ENCODE data around the gene VENTX.
"Not testable (repeated sequence)": the region's sequence is repeated elsewhere in the genome, so short reads cannot be mapped to it uniquely, and the experiment has no call there.

VENTX gene

GRCh38 chr10:133254421-133255120, 16.9 kb downstream of the VENTX start:
- DNase-seq (ENCODE audit: low read depth) = no peak

- no peak for DNase-seq (ENCODE audit: low read depth)
Observed at GRCh38 chr10:133255323-133255722, 17.7 kb downstream of the VENTX start.

- DNase-seq (ENCODE audit: low read depth) = no peak
Observed at GRCh38 chr10:133257489-133258065, 19.9 kb downstream of the VENTX start.

- no peak for DNase-seq (ENCODE audit: low read depth)
Observed at GRCh38 chr10:133258066-133258817, 20.6 kb downstream of the VENTX start.

- peak; percentile 97 for DNase-seq (ENCODE audit: low read depth)
Observed at GRCh38 chr10:133258818-133259601, 21.4 kb downstream of the VENTX start.

- DNase-seq (ENCODE audit: low read depth) = no peak
Observed at GRCh38 chr10:133259602-133259989, 21.9 kb downstream of the VENTX start.

- DNase-seq (ENCODE audit: low read depth) = no peak
Observed at GRCh38 chr10:133260895-133261725, 23.5 kb downstream of the VENTX start.

GRCh38 chr10:133261726-133262325, 24.2 kb downstream of the VENTX start:
- DNase-seq (ENCODE audit: low read depth) = no peak

- no peak for DNase-seq (ENCODE audit: low read depth)
Observed at GRCh38 chr10:133262696-133263095, 25.0 kb downstream of the VENTX start.

- DNase-seq (ENCODE audit: low read depth) = no peak
Observed at GRCh38 chr10:133263674-133264073, 26.0 kb downstream of the VENTX start.

GRCh38 chr10:133264461-133264860, 26.8 kb downstream of the VENTX start:
- DNase-seq (ENCODE audit: low read depth) = no peak

- DNase-seq (ENCODE audit: low read depth) = not testable (repeated sequence)
Observed at GRCh38 chr10:133265052-133265451, 27.4 kb downstream of the VENTX start.

- DNase-seq (ENCODE audit: low read depth) = no peak
Observed at GRCh38 chr10:133266056-133266795, 28.6 kb downstream of the VENTX start.

- no peak for DNase-seq (ENCODE audit: low read depth)
Observed at GRCh38 chr10:133267293-133267692, 29.6 kb downstream of the VENTX start.

GRCh38 chr10:133267829-133268228, 30.2 kb downstream of the VENTX start:
- DNase-seq (ENCODE audit: low read depth) = no peak

- no peak for DNase-seq (ENCODE audit: low read depth)
Observed at GRCh38 chr10:133268532-133268931, 30.9 kb downstream of the VENTX start.

- no peak for DNase-seq (ENCODE audit: low read depth)
Observed at GRCh38 chr10:133269367-133269766, 31.7 kb downstream of the VENTX start.

GRCh38 chr10:133270204-133270603, 32.5 kb downstream of the VENTX start:
- no peak for DNase-seq (ENCODE audit: low read depth)

GRCh38 chr10:133270773-133271297, 33.2 kb downstream of the VENTX start:
- DNase-seq (ENCODE audit: low read depth) = no peak
